ENCODE measurements around the gene VPS35.
"Not testable (repeated sequence)": the region's sequence is repeated elsewhere in the genome, so short reads cannot be mapped to it uniquely, and the experiment has no call there.

The VPS35 gene

GRCh38 chr16:46650254-46650623 lies 38.7 kb downstream of the VPS35 start:
- no peak for DNase-seq

- DNase-seq, result no peak
These were observed 39.3 kb downstream of the VPS35 start for GRCh38 chr16:46649588-46650253.

- DNase-seq, result no peak
These were observed 40.3 kb downstream of the VPS35 start for GRCh38 chr16:46648656-46649055.

- DNase-seq, result no peak
These were observed 49.7 kb downstream of the VPS35 start for GRCh38 chr16:46638947-46639925.

GRCh38 chr16:46632778-46633733 lies 55.9 kb downstream of the VPS35 start:
- DNase-seq, result no peak

- no peak for DNase-seq
These were observed 59.4 kb downstream of the VPS35 start for GRCh38 chr16:46629331-46630219.

GRCh38 chr16:46627746-46628145 lies 61.2 kb downstream of the VPS35 start:
- no peak for DNase-seq

GRCh38 chr16:46626681-46627080 lies 62.3 kb downstream of the VPS35 start:
- not testable (repeated sequence) for DNase-seq

GRCh38 chr16:46624862-46625261 lies 64.1 kb downstream of the VPS35 start:
- not testable (repeated sequence) for DNase-seq

- not testable (repeated sequence) for DNase-seq
These were observed 65.3 kb downstream of the VPS35 start for GRCh38 chr16:46623707-46624106.

- not testable (repeated sequence) for DNase-seq
These were observed 65.7 kb downstream of the VPS35 start for GRCh38 chr16:46623246-46623645.

- DNase-seq, result no peak
These were observed 66.9 kb downstream of the VPS35 start for GRCh38 chr16:46621934-46622676.

GRCh38 chr16:46621006-46621933 lies 67.7 kb downstream of the VPS35 start, which contains the start of gene SHCBP1:
Gene SHCBP1, minus strand, starts transcription at chr16:46621379. Its CDS starts 20 bp downstream, at chr16:46621359.
- DNase-seq, result peak; percentile 66

- no peak for DNase-seq
These were observed 68.5 kb downstream of the VPS35 start for GRCh38 chr16:46620266-46621005.

GRCh38 chr16:46618516-46618915 lies 70.5 kb downstream of the VPS35 start:
- no peak for DNase-seq

- DNase-seq, result no peak
These were observed 75.0 kb downstream of the VPS35 start for GRCh38 chr16:46614006-46614405.

- no peak for DNase-seq
These were observed 75.6 kb downstream of the VPS35 start for GRCh38 chr16:46613352-46613751.

GRCh38 chr16:46612121-46612520 lies 76.9 kb downstream of the VPS35 start:
- DNase-seq, result no peak

GRCh38 chr16:46607529-46607928 lies 81.4 kb downstream of the VPS35 start:
- no peak for DNase-seq
